K562 (cell line): ENCODE results near the gene GLG1. TPM values are rescaled to one million over a fixed set of nuclear protein-coding genes. Genes with fewer than 3 reads are reported as not detected.
A peak's percentile ranks its signal among the peaks of the same experiment; 100 is the strongest.

Experiments
- ATF1 ChIP-seq, 2 experiments: fragments of 450-650 bp in 1 of 2; IDR thresholded peaks; 2 replicates each; pipeline ENCODE4 v1.6.1; 2016; ENCODE audit warnings: missing compliant biosample characterization in 1 of 2, missing genetic modification characterization in 1 of 2
- BRD4 ChIP-seq: fragments of 200-600 bp; sonication (generic); IDR thresholded peaks from 2 replicates; pipeline ENCODE4 v1.6.1; 2017; ENCODE audit warnings: inconsistent platforms
- CXXC5 ChIP-seq: fragments of 250-450 bp; sonication (Bioruptor Pico); IDR thresholded peaks from 2 replicates; pipeline ENCODE4 v1.8.0; 2022; ENCODE audit warnings: inconsistent platforms, mild to moderate bottlenecking, moderate library complexity
- FOXP1 ChIP-seq: sonication (generic); formaldehyde crosslinking; IDR thresholded peaks from 2 replicates; pipeline ENCODE4 v1.8.0; 2022; ENCODE audit warnings: mild to moderate bottlenecking, missing genetic modification reagents
- PCBP1 ChIP-seq: fragments of 200-400 bp; formaldehyde crosslinking; IDR thresholded peaks from 2 replicates; pipeline ENCODE4 v1.6.1; 2018; ENCODE audit warnings: mild to moderate bottlenecking, low read depth, low read length; ENCODE audit not compliant: poor library complexity, severe bottlenecking
- POLR2H ChIP-seq: IDR thresholded peaks from 2 replicates; pipeline ENCODE4 v1.6.1; 2016; ENCODE audit warnings: missing genetic modification characterization, low read depth, mild to moderate bottlenecking, control low read depth, missing compliant biosample characterization, moderate library complexity
- SUPT5H ChIP-seq: fragments of 450-650 bp; IDR thresholded peaks from 2 replicates; pipeline ENCODE4 v1.6.1; 2016
- ZBTB1 ChIP-seq: sonication (generic); formaldehyde crosslinking; IDR thresholded peaks from 2 replicates; pipeline ENCODE4 v1.8.1; 2023; ENCODE audit warnings: missing genetic modification reagents, low read depth, mild to moderate bottlenecking, borderline replicate concordance
- polyA plus RNA-seq, 8 experiments: library from polyadenylated mRNA; depleted of rRNA in 4 of 8; stranded (reverse) in 5 of 8; unstranded in 3 of 8; fragments of >200 nt; fragmentation: Nextera tagmentation in 2 of 8; fragmentation: Illumina TruSeq in 1 of 8; extraction: Ambion mirVana in 2 of 8; extraction: Trizol in 1 of 8; gene quantifications; 2 replicates each; pipeline versions ENCODE4 v1.2.1 to v1.2.3, GENCODE V29; 2011 to 2014; ENCODE audit warnings: inconsistent platforms in 1 of 8, missing spikeins in 1 of 8
- total RNA-seq, 7 experiments: library from RNA; depleted of rRNA in 6 of 7; stranded (reverse); fragments of >200 nt in 6 of 7; fragmentation: Illumina TruSeq in 2 of 7; extraction: Trizol in 2 of 7; gene quantifications; 2 replicates each; pipeline versions ENCODE4 v1.2.1 to v1.2.3, GENCODE V29; 2011 to 2021; ENCODE audit warnings: low replicate concordance in 1 of 7
- TF ChIP-seq, protein P1 (sequence below), 3 experiments: fragments of 200-800 bp in 1 of 3; fragments of 250-450 bp in 1 of 3; fragments of 450-650 bp in 1 of 3; sonication (Bioruptor Pico) in 1 of 3; sonication (Bioruptor generic) in 1 of 3; formaldehyde crosslinking in 1 of 3; IDR thresholded peaks; 2 replicates each; pipeline versions ENCODE4 v1.6.1 to v1.8.0; 2016 to 2022; ENCODE audit warnings: mild to moderate bottlenecking in 2 of 3, missing genetic modification characterization in 2 of 3, missing compliant biosample characterization in 1 of 3, moderate library complexity in 1 of 3
- TF ChIP-seq, protein P2 (sequence below): sonication (generic); formaldehyde crosslinking; IDR thresholded peaks from 2 replicates; pipeline ENCODE4 v1.8.0; 2023; ENCODE audit warnings: missing genetic modification reagents, mild to moderate bottlenecking, borderline replicate concordance
- TF ChIP-seq, protein P3 (sequence below), 2 experiments: fragments of 450-650 bp; conservative IDR thresholded peaks; 2 replicates each; pipeline ENCODE4 v1.6.1; 2017; ENCODE audit warnings: mild to moderate bottlenecking in 2 of 2, moderate library complexity in 2 of 2
- TF ChIP-seq, protein P4 (sequence below): fragments of 450-650 bp; IDR thresholded peaks from 2 replicates; pipeline ENCODE4 v1.6.1; 2016; ENCODE audit warnings: borderline replicate concordance

The GLG1 gene
- total and polyA plus RNA-seq, 9 of the 15 experiments (the other 6 are each of a cell fraction or from before 2014, with no cell fraction given) = 6.2 to 36.0 (median 23.6) TPM

DNA sequence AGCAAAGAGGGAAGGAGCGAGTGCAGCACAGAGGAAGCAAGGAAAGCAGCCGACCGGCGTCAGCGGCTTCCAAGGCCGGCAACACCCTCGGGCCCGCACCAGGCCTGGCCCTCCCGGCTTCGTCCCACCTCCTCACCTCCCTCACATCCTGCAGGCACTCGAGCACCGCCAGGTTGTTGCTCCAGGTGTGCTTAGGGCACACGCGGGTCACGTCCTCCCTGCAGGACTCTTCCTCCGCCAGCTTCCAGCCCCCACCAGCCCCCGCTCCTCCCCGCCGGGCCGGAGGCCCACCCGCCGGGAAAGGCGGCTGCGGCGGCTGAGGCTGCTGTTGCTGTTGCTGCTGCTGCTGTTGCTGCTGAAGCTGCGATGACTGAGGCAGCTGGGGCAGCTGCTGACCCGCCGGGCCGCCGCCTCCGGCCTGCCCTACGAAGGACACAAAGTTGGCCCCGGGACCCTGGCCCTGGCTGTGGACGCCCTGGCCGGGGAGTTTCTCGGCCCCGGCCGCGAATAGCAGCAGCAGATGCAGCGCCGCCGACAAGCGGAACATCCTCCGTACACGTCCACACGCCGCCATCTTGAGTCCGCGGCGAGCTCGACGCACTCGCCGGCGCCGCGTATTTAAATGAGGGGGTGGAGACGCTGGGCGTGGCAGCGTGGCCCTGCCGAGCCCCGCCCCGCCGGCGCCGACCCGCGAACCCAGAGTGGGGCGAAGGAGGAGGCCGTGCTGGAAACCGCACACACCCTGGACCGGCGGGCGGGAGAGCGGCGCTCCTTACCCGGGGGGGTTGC, at the start of gene GLG1 (continued):
- TF ChIP-seq, protein P1, sequence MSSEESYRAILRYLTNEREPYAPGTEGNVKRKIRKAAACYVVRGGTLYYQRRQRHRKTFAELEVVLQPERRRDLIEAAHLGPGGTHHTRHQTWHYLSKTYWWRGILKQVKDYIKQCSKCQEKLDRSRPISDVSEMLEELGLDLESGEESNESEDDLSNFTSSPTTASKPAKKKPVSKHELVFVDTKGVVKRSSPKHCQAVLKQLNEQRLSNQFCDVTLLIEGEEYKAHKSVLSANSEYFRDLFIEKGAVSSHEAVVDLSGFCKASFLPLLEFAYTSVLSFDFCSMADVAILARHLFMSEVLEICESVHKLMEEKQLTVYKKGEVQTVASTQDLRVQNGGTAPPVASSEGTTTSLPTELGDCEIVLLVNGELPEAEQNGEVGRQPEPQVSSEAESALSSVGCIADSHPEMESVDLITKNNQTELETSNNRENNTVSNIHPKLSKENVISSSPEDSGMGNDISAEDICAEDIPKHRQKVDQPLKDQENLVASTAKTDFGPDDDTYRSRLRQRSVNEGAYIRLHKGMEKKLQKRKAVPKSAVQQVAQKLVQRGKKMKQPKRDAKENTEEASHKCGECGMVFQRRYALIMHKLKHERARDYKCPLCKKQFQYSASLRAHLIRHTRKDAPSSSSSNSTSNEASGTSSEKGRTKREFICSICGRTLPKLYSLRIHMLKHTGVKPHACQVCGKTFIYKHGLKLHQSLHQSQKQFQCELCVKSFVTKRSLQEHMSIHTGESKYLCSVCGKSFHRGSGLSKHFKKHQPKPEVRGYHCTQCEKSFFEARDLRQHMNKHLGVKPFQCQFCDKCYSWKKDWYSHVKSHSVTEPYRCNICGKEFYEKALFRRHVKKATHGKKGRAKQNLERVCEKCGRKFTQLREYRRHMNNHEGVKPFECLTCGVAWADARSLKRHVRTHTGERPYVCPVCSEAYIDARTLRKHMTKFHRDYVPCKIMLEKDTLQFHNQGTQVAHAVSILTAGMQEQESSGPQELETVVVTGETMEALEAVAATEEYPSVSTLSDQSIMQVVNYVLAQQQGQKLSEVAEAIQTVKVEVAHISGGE (CRISPR knock-in tag; IDR thresholded peaks at IDR 0.05) = peak in 1 of 3 experiments; percentile 14; a peak in 1 of 6 replicates
- TF ChIP-seq, protein P2, sequence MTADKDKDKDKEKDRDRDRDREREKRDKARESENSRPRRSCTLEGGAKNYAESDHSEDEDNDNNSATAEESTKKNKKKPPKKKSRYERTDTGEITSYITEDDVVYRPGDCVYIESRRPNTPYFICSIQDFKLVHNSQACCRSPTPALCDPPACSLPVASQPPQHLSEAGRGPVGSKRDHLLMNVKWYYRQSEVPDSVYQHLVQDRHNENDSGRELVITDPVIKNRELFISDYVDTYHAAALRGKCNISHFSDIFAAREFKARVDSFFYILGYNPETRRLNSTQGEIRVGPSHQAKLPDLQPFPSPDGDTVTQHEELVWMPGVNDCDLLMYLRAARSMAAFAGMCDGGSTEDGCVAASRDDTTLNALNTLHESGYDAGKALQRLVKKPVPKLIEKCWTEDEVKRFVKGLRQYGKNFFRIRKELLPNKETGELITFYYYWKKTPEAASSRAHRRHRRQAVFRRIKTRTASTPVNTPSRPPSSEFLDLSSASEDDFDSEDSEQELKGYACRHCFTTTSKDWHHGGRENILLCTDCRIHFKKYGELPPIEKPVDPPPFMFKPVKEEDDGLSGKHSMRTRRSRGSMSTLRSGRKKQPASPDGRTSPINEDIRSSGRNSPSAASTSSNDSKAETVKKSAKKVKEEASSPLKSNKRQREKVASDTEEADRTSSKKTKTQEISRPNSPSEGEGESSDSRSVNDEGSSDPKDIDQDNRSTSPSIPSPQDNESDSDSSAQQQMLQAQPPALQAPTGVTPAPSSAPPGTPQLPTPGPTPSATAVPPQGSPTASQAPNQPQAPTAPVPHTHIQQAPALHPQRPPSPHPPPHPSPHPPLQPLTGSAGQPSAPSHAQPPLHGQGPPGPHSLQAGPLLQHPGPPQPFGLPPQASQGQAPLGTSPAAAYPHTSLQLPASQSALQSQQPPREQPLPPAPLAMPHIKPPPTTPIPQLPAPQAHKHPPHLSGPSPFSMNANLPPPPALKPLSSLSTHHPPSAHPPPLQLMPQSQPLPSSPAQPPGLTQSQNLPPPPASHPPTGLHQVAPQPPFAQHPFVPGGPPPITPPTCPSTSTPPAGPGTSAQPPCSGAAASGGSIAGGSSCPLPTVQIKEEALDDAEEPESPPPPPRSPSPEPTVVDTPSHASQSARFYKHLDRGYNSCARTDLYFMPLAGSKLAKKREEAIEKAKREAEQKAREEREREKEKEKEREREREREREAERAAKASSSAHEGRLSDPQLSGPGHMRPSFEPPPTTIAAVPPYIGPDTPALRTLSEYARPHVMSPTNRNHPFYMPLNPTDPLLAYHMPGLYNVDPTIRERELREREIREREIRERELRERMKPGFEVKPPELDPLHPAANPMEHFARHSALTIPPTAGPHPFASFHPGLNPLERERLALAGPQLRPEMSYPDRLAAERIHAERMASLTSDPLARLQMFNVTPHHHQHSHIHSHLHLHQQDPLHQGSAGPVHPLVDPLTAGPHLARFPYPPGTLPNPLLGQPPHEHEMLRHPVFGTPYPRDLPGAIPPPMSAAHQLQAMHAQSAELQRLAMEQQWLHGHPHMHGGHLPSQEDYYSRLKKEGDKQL (CRISPR knock-in tag) = peak; percentile 85; the same call in 1 of the 2 replicates
- TF ChIP-seq SUPT5H (peak; percentile 98), FOXP1 (CRISPR knock-in tag) (peak; percentile 91), ATF1 (CRISPR knock-in tag; IDR thresholded peaks at IDR 0.05) (no peak; the same call in 1 of the 2 replicates), ATF1 (tag; IDR thresholded peaks at IDR 0.05) (peak; percentile 83), ZBTB1 (CRISPR knock-in tag) (no peak; the same call in 1 of the 2 replicates), POLR2H (peak; percentile 80), PCBP1 (peak; percentile 66), BRD4 (peak; percentile 81; the same call in 1 of the 2 replicates), CXXC5 (CRISPR knock-in tag) (peak; percentile 87)
- TF ChIP-seq, protein P3, sequence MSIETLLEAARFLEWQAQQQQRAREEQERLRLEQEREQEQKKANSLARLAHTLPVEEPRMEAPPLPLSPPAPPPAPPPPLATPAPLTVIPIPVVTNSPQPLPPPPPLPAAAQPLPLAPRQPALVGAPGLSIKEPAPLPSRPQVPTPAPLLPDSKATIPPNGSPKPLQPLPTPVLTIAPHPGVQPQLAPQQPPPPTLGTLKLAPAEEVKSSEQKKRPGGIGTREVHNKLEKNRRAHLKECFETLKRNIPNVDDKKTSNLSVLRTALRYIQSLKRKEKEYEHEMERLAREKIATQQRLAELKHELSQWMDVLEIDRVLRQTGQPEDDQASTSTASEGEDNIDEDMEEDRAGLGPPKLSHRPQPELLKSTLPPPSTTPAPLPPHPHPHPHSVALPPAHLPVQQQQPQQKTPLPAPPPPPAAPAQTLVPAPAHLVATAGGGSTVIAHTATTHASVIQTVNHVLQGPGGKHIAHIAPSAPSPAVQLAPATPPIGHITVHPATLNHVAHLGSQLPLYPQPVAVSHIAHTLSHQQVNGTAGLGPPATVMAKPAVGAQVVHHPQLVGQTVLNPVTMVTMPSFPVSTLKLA (conservative IDR thresholded peaks at IDR 0.05) = peak; percentile 71 to 80
- TF ChIP-seq, protein P4, sequence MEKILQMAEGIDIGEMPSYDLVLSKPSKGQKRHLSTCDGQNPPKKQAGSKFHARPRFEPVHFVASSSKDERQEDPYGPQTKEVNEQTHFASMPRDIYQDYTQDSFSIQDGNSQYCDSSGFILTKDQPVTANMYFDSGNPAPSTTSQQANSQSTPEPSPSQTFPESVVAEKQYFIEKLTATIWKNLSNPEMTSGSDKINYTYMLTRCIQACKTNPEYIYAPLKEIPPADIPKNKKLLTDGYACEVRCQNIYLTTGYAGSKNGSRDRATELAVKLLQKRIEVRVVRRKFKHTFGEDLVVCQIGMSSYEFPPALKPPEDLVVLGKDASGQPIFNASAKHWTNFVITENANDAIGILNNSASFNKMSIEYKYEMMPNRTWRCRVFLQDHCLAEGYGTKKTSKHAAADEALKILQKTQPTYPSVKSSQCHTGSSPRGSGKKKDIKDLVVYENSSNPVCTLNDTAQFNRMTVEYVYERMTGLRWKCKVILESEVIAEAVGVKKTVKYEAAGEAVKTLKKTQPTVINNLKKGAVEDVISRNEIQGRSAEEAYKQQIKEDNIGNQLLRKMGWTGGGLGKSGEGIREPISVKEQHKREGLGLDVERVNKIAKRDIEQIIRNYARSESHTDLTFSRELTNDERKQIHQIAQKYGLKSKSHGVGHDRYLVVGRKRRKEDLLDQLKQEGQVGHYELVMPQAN = peak; percentile 62; the same call in 1 of the 2 replicates
